ENCODE data around the gene FGD2. TPM values are rescaled to one million over a fixed set of nuclear protein-coding genes. Genes with fewer than 3 reads are reported as not detected.
A peak's percentile ranks its signal among the peaks of the same experiment; 100 is the strongest.

FGD2 gene
- total and polyA plus RNA-seq, 10 of the 15 experiments (the other 5 are each of a cell fraction or from before 2014, with no cell fraction given): 5.2 to 88.1 (median 33.2) TPM

- TF ChIP-seq BHLHE40 (IDR thresholded peaks at IDR 0.05; ENCODE audit: borderline replicate concordance in 1 of 2, low read depth in 2 of 2, low read length in 1 of 2): peak; percentile 97 to 99
- no peak for TF ChIP-seq CTCF (IDR thresholded peaks at IDR 0.05 in 2 of 3, conservative IDR thresholded peaks at IDR 0.05 in 1 of 3; ENCODE audit: control insufficient read depth in 2 of 3, extremely low read depth in 1 of 3, insufficient read depth in 1 of 3, low read depth in 3 of 3, low read length in 3 of 3)
- TF ChIP-seq YBX1 (IDR thresholded peaks at IDR 0.05): no peak
- TF ChIP-seq CUX1 (IDR thresholded peaks at IDR 0.05; ENCODE audit: insufficient replicate concordance, low read depth, low read length): no peak
- TF ChIP-seq MTA2 (IDR thresholded peaks at IDR 0.05; ENCODE audit: low read depth): no peak
- TF ChIP-seq IRF4 (IDR thresholded peaks at IDR 0.05; ENCODE audit: low read depth, low read length): no peak
- no peak for TF ChIP-seq RELB (IDR thresholded peaks at IDR 0.05; ENCODE audit: low read depth)
- TF ChIP-seq HDAC6 (IDR thresholded peaks at IDR 0.05; ENCODE audit: unreplicated experiment): peak; percentile 83
- TF ChIP-seq STAT1 (conservative IDR thresholded peaks at IDR 0.05): no peak; the same call in 1 of the 2 replicates
- TF ChIP-seq GABPA (IDR thresholded peaks at IDR 0.05; ENCODE audit: low read depth): no peak
- TF ChIP-seq SUPT20H (IDR thresholded peaks at IDR 0.05; ENCODE audit: borderline replicate concordance, control insufficient read depth, low read depth, low read length): no peak
- peak; percentile 83 for TF ChIP-seq MXI1 (IDR thresholded peaks at IDR 0.05; ENCODE audit: low read depth, low read length)
- no peak for TF ChIP-seq ZNF592 (IDR thresholded peaks at IDR 0.05)
- no peak for TF ChIP-seq RELA (IDR thresholded peaks at IDR 0.05; ENCODE audit: borderline replicate concordance, partially characterized antibody)
Observed at GRCh38 chr6:36985808-36986703, 19.4 kb upstream of the FGD2 start, which contains the start of gene MTCH1 (continued).
